Caki2 (cell line): ENCODE results near the gene KYNU. TPM values are rescaled to one million over a fixed set of nuclear protein-coding genes. Genes with fewer than 3 reads are reported as not detected.
"Not testable (repeated sequence)": the region's sequence is repeated elsewhere in the genome, so short reads cannot be mapped to it uniquely, and the experiment has no call there.

Source experiments
- DNase-seq: peaks from one replicate; pipeline ENCODE4 v3.0.0-alpha.2; 2015; ENCODE audit warnings: low read depth
- in situ Hi-C: cut with HindIII; loops from 2 replicates; pipeline ENCODE4 v1.10.0; 2016; ENCODE audit warnings: low sequenced_read_pairs, low pct_unique_long_range_greater_than_20kb, mixed read lengths
- total RNA-seq: library from RNA; depleted of rRNA; stranded (reverse); fragments of >200 nt; shearing (Covaris generic); gene quantifications from 2 replicates; pipeline ENCODE4 v1.2.3, GENCODE V29; 2014; ENCODE audit warnings: low replicate concordance

The KYNU gene
- total RNA-seq, 1 experiment from 2014 or later = 132 TPM

DNA sequence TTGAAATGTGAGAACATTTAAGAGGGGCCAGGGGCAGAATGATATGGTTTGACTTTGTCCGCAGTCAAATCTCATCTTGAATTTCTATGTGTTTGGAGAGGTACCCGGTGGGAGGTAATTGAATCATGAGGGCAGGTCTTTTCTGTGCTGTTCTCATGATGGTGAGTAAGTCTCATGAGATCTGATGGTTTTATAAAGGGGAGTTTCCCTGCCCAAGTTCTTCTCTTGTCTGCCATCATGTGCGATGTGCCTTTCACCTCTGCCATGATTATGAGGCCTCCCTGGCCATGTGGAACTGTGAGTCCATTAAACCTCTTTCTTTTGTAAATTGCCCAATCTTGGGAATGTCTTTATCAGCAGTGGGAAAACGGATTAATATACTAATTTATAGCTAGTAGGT is 176.0 kb downstream of the KYNU start:
- in situ Hi-C loops, DNase-seq: not testable (repeated sequence)

- in situ Hi-C loops = no loop called here
- no peak for DNase-seq
Observed at GRCh38 chr2:143056550-143056949, 179.1 kb downstream of the KYNU start.

DNA sequence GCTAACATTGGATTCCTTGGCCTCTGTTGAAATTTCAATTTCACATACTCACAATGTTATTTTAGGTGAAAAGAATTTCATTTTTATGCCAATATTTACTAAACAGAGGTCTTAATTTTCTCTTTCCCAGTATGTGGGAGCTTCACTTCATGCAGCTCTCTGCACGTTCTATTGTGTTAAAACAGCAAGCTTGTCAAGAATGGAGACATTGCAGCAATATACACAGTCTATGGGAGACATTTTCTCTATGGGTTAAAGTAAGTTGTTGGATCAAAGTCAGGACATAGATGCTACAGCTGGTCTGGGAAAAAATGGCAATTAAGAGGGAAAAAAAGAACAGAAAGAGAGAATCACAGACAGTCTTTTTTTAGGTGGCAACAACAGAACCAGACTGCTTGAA is 181.4 kb downstream of the KYNU start:
- DNase-seq = no peak
- in situ Hi-C loops = no loop called here

DNA sequence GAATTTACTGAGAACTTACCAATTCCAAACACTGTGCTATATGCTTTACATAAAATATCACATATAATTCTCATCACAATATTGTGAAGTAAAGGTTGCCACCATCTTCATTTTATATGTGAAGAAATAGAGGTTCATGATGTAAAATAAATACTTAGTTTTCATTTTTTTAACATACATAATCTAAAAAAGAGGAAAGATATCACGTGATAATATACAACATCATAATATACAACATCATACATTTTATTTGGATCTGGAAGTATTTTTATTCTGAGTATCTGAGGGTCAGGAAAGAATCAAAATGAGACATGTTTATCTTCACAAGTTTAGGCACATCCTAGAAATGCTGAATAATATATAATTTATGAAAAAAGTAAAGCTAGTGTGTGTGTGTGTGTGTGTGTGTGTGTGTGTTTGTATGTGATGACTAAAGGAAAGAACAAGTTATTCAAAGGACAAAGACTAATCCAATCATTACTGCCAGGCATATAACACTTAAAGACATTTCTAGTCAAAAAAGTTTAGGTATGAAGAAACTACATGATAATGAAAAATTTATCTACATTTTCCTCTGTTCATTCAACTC is 186.2 kb downstream of the KYNU start:
- in situ Hi-C loops = no loop called here
- DNase-seq = no peak

DNA sequence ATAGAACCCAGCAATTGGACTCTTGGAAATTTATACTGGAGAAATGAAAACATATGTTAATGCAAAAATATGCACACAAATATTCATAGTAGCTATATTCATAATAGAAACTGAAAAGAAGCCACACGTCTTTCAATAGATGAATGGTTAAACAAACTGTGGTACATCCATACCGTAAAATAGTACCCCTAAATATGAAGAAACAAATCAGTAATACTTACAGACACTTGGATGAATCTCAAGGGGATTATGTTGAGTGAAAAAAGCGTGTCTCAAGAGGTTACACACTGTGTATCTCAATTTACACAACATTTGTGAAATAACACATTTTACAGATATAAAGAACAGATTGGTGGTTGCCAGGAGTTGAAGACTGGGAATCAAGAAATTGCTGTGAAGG is 190.6 kb downstream of the KYNU start:
- no peak for DNase-seq
- in situ Hi-C loops = no loop called here

DNA sequence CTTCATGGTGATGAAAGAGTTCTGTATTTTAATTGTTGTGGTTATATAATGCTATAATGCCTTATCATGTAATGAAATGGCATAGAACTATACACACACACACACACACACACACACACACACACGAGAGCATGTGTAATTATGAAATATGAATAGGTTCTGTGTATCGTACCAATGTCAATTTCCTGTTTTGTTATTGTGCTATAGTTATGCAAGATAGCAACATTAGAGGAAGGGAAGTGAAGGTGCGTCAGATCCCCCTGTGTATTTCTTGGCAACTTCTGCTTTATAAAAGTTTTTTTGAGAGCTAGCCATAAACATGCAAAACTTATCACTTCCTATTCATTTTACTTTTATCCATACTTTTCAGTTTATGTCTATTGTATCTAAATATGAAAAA is 191.0 kb downstream of the KYNU start:
- in situ Hi-C loops = no loop called here

DNA sequence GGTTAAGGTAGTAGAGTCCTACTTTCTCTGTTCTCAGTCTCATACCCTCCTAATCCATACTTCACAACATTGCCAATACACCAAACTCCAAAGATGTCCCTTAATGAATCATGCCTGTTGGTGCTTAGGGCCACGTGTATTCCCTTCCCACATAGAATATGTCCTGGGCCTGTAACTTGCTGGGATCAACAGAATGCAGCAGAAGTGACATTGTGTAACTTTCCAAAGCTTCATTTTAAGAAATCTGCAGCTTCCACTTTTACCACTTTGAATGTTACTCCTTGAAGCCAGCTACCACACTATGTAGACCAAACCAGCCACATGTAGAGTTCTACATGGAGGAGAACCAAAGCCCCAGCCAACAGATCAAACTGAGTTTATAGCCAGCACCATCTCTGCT is 193.2 kb downstream of the KYNU start:
- in situ Hi-C loops = no loop called here
- DNase-seq = no peak

More for the DNA sequence above, 191.0 kb downstream of the KYNU start:
- DNase-seq = no peak

DNA sequence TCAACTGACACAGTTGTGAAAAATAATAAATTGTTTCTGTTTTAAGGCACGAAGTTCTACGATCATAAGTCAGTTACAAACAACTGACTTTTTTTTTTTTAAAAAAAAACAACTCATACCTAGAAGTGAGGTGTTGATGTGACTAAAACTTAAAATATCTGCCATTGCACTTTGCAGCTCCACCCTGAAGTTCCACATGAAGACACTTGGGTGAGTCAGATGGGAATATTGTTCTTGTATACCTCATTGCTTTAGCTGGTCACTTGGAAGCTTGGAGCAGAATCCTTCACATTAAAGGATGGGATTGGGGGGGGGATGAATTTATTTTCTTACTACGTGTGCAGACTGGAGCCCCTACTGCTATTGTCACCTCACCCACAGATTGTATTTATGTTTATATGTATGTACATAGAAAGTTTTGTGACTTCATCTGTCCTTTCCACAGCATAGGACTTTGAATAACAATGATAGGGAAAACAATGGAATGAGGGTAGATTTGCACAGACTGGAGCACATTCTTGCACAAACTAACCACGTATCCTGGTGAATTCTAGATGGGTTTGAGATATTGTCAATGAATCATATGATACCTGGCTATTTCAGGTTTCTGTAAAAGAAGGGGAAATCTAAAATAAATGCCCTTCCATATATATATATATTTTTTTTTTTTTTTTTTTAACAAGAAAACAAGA is 193.9 kb downstream of the KYNU start:
- DNase-seq = peak; percentile 86
- in situ Hi-C loops = no loop called here

- in situ Hi-C loops = not testable (repeated sequence)
Observed at GRCh38 chr2:143074913-143075312, 197.4 kb downstream of the KYNU start.

GRCh38 chr2:143075711-143076110 is 198.2 kb downstream of the KYNU start:
- no peak for DNase-seq
- in situ Hi-C loops = no loop called here

More at GRCh38 chr2:143074913-143075312, 197.4 kb downstream of the KYNU start:
- DNase-seq = not testable (repeated sequence)

DNA sequence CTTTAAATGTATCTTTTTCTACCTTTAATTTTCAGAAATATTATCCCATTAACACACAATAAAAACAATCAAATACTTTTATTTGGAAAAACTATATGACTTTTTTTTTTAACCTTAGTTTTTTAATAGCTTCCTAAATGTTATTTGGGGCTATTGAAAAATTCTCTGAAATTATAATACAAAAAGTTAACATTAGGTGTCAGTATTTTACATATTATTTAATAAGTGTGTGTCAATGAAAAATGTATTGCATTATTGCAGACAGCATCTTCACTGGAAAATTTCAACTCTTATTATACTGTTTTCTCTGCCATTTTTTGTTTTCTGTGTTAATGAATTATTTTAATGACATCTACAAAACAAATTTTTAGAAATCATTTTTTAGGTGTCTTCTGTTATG is 200.6 kb downstream of the KYNU start:
- in situ Hi-C loops = no loop called here
- DNase-seq = no peak

- no peak for DNase-seq
- in situ Hi-C loops = no loop called here
Observed at GRCh38 chr2:143081616-143082015, 204.2 kb downstream of the KYNU start.

DNA sequence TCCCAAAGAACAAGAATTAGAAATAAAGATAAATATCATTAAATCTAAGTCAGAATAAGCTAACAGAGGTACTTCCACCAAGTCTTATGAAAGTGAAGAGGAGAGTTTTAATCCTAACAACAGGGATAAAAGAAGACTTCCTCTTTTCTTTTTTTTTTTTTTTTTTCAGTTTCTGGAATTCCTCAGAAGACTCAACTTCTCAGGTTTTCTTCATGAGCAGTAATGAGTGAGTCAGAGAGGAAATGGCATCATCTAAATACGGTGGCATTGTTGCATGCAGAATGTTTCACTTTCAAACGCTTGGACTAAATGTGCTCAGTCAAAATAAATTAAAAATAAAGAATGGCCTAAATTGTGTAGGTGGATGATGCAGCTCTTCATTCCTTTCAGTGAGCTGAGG is 206.2 kb downstream of the KYNU start:
- in situ Hi-C loops = no loop called here
- peak; percentile 14 for DNase-seq

DNA sequence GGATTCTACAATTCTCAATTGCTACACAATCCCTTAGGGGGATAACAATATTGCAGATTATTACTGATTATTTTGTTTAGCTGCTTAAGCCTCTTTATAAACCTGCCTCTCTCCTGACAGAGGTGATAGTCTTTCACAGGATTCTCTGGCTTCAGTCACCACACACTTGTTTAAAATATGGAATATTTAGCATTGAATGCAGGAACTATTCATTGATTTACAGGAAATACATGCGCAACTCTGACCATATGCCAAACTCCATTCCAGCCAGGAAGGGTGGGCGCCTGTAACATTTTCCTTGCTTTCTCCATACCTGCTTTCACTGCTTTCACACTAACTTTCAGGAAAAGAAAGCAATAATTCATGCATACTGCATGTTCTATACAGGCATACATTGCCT is 207.0 kb downstream of the KYNU start:
- in situ Hi-C loops = no loop called here
- no peak for DNase-seq

DNA sequence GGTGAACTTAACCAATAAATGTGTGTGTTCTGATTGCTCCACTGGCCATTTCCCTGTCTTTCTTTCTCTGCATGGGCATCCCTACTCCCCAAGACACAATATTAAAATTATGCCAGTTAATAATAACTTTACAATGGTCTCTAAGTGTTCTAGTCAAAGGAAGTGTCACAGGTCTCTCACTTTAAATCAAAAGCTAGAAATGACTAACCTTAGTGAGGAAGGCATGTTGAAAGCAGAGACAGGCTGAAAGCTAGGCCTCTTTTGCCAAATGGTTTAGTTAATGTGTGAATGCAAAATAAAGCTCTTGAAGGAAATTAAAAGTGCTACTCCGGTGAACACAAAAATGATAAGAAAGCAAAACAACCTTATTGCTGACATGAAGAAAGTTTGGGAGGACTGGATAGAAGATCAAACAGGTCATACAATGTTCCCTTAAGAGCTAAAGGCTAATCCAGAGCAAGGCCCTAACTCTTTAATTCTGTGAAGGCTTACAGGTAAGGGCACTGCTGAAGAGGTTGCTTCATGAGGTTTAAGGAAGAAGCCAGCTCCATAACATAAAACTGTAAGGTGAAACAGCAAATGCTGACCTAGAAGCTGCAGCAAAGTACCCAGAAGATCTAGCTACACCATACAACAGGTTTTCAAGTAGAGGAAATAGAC is 207.8 kb downstream of the KYNU start:
- in situ Hi-C loops = no loop called here
- DNase-seq = no peak

- in situ Hi-C loops = no loop called here
- DNase-seq = no peak
Observed at GRCh38 chr2:143087033-143087432, 209.6 kb downstream of the KYNU start.

- in situ Hi-C loops = no loop called here
- DNase-seq = no peak
Observed at GRCh38 chr2:143088388-143088787, 210.9 kb downstream of the KYNU start.

DNA sequence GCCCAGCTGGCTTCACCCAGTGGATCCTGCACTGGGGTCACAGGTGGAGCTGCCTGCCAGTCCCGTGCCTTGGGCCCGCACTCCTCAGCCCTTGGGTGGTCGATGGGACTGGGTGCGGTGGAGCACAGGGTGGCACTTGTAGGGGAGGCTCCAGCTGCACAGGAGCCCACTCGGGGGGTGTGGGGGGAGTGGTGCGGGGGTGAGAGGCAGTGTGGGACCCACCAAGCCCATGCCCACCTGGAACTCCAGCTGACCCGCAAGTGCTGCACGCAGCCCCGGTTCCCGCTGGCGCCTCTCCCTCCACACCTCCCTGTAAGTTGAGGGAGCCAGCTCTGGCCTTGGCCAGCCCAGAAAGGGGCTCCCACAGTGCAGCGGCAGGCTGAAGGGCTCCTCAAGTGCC is 212.1 kb downstream of the KYNU start:
- DNase-seq, in situ Hi-C loops: not testable (repeated sequence)
